Islet precursor cell (in vitro differentiated cells): Measurements from ENCODE around the gene SCN4A.
"Not testable (repeated sequence)": the region's sequence is repeated elsewhere in the genome, so short reads cannot be mapped to it uniquely, and the experiment has no call there.

Source experiments
- DNase-seq: peaks from one replicate; pipeline ENCODE4 v3.0.0-alpha.2; 2018

Gene SCN4A

GRCh38 chr17:63984651-63985386, 12.1 kb upstream of the SCN4A start:
- peak; percentile 87 for DNase-seq

DNA sequence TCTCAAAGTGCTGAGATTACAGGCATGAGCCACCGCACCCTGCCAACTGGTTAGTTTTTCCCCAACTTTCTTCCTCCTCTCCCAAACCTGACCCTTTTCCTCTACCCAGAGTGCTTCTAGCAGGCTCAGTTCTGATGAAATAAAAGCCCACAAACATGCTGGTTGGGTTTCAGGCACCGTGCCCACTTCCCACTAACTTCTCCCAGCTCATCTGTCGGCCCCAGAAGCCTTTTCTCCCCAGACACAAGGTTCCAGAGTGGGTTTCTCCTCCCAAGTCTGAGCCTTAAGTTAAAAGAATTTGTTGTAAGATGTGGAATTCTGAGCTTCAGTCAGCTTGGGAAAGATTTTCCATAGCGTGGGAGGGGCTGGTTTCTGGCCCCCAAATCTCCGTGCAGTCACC, 11.5 kb upstream of the SCN4A start:
- DNase-seq, result no peak

DNA sequence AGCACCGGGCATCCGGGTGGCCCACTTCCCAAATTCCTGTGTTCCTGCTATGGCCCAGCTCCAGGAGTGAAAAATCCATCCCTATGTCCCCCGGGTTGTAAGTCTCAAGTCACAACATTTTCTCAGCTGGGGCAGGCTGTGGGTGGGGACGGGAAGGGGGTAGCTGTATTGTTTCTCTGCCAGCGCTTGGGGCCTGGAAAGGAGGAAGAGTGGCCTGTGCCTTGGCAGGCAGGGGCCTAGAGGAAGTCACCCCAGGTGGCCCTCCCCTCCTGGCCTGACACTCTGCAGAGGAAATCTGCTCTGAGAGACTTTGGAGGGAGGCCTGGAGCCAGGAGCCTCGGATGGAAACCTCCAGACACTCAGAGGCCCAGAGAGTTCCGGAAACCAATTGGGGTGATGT, 10.6 kb upstream of the SCN4A start:
- DNase-seq, result no peak

DNA sequence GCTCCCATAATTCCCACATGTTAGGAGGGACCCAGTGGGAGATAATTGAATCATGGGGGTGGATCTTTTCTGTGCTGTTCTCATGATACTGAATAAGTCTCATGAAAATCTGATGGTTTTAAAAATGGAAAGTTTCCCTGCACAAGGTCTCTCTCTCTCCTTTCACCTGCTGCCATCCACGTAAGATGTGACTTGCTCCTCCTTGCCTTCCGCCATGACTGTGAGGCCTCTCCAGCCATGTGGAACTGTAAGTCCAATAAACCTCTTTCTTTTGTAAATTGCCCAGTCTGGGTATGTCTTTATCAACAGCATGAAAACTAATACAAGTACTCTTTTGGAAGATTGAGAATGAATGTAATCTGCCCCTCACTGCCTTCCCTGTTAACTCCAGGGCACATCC, 9.9 kb upstream of the SCN4A start:
- DNase-seq, result not testable (repeated sequence)

GRCh38 chr17:63978272-63979200, 5.8 kb upstream of the SCN4A start:
- DNase-seq, result no peak

DNA sequence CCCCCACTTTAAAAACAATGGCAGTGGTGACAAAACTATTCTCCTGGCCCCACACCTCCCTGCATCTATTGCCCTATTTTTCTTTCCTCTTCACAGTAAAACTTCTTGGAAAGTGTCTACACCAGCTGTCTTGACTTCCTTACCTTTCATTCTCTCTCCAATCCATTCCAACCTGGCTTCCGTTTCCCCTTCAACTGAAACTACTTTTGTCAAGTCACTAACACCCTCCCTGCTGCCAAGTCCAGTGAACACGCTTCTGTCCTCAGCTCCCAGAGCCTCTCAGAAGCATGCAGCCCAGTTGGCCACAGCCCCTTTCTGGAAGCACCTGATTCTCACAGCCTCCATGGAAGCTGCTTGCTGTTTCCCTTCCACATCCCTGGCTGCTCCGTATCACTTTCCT, 4.0 kb upstream of the SCN4A start:
- DNase-seq, result no peak

DNA sequence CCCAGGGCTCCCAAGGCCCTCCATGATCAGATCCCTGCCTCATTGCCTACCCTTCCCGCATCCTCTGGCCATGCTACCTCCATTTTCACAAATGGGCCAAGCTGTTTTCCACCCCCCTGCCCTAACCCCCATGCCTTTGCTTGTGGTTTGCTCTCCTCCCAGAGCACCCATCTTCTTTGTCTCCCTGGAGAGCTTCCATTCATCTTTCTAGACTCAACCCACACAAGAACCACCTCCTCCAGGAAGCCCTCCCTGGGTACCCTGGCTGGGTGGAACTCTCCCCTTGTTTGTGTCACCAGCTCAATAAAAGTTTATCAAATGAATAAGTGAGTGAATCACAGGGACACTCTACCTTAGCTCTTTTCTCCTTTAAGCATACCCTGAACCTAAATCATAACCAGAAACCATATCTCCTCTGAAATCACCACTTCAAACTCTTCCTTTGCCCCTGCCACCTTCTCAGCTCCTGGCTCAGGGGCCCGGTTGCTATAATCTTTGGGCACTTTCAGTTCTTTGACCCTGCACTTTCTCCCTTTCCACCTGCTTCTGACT, 2.9 kb upstream of the SCN4A start:
- no peak for DNase-seq

- DNase-seq, result peak; percentile 91
Observed at GRCh38 chr17:63974594-63975192, 2.0 kb upstream of the SCN4A start.

DNA sequence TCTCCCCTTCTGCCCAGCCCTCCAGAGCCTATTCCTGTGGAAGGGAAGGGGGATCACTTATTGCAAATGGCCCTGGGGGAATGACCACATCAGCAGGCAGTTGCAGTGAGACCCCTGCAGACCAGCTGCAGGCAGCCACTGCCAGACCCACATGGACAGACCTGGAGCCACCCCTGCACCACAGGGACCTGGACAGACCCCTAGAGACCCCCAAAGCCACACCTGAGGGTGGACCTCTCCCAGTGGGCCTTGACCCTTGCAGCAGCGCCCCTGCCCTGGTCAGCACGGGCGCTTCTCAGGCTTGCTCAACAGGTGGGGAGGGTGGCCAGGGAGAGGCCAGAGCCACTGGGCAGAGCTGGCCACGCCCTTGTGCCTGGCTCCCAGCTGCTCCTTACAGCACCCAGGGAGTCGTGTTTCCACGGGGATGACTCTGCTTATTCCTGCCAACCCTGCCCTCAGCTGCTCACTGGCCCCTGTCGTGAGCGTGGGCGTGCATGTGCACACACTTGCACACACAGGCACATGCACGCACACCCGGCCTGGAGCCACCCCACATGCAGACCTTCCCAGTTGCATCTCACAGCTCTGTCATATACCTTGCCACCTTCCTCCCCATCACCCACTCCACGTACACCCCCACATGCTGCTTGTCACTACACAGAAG, 1.3 kb upstream of the SCN4A start:
- DNase-seq, result no peak

- DNase-seq, result no peak
Observed at GRCh38 chr17:63973247-63973646, 529 bp upstream of the SCN4A start.

GRCh38 chr17:63969278-63969677, 3.4 kb downstream of the SCN4A start:
- DNase-seq, result no peak

- no peak for DNase-seq
Observed at GRCh38 chr17:63967953-63968352, 4.8 kb downstream of the SCN4A start.

GRCh38 chr17:63966646-63967264, 6.0 kb downstream of the SCN4A start:
- no peak for DNase-seq

GRCh38 chr17:63963123-63963522, 9.6 kb downstream of the SCN4A start:
- no peak for DNase-seq

GRCh38 chr17:63962298-63962744, 10.4 kb downstream of the SCN4A start:
- DNase-seq, result no peak

DNA sequence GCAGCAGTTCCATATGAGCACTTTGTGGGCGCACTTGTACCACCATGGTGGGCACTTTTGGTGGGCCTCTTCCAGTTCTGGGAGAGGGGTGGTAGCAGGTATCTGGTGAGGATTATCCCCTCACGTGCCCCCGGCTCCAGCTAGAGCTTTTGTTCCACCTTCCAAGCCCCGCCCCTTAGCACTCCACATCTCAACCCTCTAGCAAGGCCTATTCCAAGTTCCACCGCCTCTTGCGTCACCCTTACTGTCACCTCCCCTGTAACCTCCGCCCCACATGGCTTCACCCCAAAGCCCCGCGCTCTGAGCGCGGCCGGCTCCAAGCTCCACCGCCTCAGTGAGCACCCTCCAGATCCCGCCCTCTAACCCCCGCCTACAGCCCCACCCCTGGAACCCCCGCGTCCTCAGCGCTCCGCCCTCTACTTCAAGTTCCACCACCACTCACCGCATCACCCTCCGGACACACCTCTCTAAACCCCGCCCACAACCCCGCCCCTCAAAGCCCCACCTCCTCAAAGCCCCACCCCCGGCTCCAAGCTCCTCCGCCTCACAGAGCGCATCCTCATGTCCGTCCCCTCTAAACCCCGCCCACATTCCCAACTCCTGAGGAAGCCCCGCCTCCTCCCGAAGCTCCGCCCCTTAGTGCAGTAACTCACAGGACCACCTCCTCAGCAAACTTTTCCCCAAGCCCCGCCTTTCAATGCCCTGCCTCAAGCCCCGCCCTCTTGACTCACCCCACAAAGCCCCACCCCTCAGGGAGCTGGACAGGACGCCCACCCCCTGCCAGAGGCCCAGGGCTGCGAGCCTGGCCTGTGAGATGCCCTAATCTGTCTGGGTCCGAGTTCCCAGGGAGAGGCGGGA, 11.1 kb downstream of the SCN4A start:
- peak; percentile 99 for DNase-seq

DNA sequence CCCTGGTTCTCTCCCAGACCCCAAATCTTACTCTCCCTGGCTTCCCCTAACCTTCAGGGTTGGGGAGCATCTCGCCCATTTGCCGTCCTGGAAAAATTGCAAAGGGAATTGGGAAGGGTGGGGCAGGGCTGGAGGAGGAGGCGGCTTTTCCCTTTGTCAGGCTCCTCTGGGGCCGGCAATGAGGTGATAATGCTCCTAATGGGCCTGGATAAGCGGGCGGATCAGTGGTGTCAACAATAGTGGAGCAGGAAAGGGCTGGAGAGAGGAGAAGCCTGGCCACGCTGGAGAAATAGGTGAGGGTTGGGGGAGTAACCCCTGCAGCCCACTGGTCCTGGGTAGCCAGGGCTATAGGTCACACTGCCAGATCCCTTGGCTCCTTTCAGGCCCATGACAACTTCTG, 12.3 kb downstream of the SCN4A start:
- no peak for DNase-seq

DNA sequence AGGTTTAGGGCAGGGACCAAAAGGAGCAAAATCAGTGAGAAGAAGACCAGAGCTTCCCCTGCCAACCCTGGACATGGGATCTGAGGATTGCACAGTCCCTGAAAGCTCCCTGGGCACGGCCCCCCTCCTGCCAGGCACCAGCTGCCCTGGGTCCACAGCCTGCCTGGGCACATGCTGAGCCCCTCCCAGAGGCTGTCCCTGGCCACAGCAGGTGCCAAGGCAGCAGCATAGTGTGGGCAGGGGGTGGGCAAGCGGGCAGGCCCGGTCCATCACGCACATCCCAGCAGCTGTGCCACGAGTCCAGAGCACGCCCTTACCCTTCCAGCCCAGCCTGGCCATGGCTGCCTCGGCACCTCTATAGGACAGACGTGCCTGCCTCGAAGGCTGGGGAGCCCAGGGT, 12.7 kb downstream of the SCN4A start:
- no peak for DNase-seq

- DNase-seq, result no peak
Observed at GRCh38 chr17:63956296-63956920, 16.3 kb downstream of the SCN4A start.

GRCh38 chr17:63955791-63956190, 16.9 kb downstream of the SCN4A start:
- no peak for DNase-seq

DNA sequence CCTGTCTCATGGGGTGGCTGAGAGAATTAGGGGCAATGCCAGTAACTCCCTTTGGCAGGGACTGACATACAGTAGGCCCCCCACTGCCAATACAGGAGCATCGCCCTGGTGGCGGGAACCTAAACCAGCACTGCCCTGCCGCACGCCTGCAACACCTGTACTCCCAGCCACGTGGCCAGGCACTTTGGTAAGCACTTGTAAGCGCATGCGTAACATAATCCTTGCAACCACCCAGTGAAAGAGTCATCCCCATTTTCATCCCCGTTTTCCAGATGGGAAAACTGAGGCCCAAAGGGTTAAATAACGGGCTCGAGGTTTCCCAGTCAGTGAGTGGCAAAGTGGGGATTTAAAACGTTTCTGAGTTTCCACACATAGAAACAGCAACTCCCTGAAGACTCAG, 17.5 kb downstream of the SCN4A start:
- DNase-seq, result no peak
